Middle frontal gyrus (tissue), 1 donor: ENCODE results near the gene ETFB.
A peak's percentile ranks its signal among the peaks of the same experiment; 100 is the strongest.

ENCODE experiments used
- DNase-seq: peaks from one replicate; pipeline ENCODE4 v3.0.0-alpha.2; 2015; ENCODE audit warnings: low spot score; ENCODE audit errors: extremely low spot score

ETFB gene

DNA sequence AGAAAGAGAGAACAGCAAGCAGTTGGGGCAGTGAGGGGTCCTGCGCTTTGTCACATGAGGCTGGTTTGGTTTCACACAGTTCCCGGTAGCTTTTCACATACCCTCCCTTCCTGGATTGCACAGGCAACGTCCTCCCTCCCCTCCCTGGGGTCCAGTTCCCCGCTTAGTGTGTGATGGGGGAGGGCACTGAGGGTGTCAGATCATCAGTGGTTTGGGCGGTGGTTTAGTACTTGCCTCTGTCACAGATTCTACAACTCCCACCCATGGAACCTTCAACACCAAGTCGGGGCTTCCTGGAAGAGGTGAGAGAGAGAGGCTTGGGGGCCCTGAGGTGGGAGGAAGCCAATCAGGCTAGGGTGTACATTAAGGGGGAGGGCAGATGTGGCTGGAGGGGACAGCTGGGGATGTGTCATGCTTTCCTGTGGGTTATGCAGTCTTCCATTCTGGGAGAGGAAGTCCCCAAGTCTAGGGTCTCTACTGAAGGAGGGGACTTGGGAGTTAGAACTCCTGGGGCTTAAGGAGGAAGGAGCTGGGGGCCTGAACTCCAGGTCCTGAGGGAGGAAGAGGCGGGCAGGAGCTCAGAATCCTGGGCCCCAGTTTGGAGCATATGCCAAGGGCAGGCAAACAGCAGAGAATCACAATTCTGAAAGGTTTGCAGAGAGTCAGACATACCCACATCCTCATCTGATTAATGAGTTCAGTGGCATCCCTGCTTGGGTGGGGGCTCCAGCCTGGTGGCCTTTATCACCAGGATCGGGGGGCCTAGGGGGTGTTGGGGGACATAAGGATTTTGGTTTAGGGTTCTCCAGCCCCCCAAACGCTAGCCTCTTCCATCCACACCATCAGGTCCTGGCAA lies 6.7 kb upstream of the ETFB start, which contains the start of gene NKG7:
NKG7 (minus strand) TSS at position 6 of the 856 bp plus-strand sequence. CDS start 119 bp downstream, outside the sequence.
- DNase-seq, result no peak

DNA sequence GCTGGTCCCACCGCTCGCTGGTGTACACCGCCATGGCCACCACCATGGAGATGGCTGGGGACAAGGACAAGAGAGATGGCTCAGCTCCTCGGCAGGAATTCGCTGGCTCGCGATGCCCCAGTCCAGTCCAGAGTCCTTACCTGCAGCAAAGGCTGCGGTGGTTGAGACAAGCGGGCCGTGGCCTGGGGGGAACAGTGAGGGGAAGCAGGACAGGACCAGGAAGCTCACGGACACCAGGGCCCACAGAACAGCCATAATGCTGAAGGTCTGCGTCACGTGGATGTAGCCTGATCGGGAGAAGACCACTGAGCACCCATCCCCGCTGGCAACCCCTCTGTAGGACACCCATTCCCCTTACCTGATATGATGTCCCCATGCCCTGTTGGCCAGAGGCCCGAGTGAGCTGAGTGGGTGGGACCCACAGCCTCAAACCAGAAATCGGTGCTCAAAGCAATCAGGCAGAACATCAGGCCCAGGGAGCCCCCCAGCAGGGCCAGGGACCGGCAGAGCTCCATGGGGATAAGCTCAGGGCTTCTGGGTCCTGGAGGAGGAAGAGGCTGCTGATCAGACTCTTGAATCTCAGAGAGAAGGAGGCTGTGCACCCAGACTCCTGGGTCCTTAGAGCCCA lies 5.9 kb upstream of the ETFB start:
- no peak for DNase-seq

GRCh38 chr19:51371186-51371690 lies 5.0 kb upstream of the ETFB start:
- DNase-seq, result no peak

DNA sequence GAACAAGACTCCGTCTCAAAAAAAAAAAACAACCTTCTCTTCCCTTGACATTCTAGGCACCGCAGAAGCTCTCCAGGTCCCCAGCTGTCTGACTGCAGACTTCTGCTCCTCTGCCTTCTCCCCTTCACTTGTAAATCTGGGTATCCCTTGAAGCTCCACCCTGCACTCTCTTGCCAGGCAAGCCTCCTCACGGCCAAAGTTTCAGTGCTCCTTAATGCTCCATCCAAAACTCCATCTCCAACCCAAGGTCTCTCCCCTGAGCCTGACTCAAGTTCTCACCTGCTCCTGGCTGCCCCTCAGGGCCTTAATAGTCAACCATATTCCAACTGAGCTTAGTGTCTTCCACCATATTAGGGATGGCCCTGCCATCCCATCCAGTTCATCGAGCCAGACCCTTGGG lies 4.0 kb upstream of the ETFB start:
- no peak for DNase-seq

DNA sequence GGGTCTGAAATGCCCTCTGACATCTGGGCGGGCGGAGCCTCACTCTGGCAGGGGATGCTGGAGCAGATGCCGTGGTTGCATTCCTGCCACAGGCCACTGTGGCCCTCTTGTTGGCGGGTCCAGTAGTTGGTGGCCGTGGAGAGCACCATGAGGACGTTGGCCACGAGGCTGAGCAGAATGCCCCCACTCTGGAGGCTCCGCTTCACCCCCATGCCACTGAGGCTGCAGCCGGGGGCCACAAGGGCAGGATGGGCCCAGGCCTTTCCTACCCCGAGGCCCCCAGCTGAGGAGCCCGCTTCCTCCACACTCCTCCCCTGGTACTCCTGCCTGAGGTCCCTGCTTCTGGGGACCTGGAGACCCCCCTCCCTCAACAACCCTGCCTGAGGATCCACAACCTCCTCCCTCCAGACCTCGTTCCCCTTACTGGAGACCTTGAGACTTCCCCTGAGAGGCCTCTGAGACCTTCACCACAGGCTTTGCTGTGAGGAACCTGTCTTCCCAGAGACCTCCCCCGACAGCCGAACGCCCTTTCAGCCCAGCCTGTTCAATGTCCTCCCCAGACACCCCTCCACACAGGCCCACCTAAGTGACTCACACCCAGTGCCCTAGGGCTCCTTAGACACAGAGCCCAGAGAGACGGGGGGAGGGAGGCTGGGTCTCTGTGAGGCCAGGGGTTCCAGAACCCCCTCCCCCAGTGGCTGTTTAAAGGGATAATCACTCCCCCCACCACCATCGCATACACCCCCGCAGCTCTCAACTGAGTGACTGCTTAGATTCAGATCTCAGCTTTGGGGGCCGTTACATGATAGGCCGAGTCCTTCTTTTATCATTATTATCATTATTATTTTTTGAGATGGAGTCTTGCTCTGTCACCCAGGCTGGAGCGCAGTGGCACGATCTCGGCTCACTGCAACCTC lies 2.4 kb upstream of the ETFB start, which contains the start of gene CLDND2:
CLDND2 (minus strand) TSS at position 638 of the 917 bp plus-strand sequence; CDS start at position 212, 426 bp downstream.
- no peak for DNase-seq

DNA sequence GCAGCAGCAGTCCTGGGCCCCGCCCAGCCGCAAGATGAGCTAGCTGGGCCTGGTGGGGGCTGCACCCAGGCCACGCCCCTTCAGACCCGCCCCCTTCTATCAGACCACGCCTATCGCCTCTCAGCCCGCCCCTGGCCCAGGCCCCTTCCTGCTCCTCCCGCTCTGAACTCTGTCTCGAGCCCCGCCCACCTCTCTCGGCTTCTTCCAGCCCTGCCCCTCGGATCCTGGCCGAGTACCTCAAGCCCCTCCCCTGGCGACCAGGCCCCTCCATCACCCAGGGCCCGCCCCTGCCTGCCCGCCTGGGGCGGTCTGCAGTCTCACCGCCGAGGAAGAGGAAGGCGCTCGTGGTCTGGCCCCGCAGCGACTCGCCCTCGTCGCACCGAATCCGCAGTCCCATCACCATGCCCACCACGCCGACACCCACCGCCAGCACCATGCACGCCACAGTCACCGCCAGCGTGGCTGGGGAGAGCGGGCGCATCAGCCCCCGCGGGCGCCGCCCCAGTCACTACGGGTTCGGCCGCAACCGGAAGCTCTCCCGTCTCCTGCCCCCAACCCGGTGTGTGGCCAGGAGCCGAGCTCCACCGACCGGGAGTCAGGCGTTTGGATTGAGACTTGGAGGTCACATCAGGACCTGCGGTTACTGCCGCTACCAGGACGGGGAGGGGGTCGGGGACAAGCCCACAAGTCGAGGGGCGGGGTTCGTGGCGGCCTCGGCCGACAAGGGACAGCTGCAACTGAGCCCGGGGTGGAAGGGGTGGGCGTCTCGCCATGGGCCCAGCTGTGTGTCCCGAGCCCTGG lies 1.6 kb upstream of the ETFB start:
- DNase-seq, result peak; percentile 89

GRCh38 chr19:51367255-51367564 lies 1.0 kb upstream of the ETFB start:
- DNase-seq, result no peak

DNA sequence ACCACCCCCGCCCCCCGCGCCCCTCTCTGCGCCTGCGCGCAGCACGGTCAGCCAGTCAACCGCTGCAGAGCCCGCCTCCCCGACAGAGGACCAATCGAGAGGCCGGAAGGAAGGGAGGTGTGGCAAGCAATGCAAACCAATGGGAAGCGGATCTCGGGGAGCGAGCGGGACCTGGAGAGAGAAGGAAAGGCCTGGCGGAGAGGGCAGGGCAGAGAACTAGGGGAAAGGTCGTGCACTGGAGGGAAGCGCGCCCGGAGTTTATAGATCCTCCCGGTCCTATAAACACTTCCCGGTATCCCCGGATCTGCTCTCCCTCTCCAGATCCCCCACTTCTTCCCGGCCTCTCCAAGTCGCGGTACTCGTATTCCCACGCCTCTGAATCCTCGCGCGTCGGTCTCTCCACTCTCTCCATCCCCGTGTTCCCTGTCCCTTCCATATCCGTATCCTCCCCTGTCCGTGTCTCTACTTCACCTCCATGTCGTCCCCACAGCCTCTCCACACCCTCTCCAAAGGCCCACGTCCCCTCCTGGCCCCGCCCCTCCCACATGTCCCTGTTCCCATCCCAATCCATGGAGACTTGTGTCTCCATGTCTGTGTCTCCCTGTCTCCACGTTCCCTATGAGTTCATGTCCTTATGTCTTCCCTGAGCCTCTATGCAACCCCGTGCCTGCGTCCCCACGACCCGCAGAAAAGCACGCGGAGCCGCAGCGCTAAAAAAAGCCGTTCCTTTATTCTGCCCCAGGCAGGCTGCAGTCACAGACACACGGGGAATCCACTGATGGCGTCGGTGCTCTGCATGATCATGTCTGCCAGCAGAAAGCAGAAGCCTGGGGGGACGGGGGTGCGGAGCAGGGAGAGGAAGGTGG lies 434 bp upstream of the ETFB start:
- DNase-seq, result peak; percentile 96

- no peak for DNase-seq
These were observed 800 bp downstream of the ETFB start for GRCh38 chr19:51365211-51365964.

DNA sequence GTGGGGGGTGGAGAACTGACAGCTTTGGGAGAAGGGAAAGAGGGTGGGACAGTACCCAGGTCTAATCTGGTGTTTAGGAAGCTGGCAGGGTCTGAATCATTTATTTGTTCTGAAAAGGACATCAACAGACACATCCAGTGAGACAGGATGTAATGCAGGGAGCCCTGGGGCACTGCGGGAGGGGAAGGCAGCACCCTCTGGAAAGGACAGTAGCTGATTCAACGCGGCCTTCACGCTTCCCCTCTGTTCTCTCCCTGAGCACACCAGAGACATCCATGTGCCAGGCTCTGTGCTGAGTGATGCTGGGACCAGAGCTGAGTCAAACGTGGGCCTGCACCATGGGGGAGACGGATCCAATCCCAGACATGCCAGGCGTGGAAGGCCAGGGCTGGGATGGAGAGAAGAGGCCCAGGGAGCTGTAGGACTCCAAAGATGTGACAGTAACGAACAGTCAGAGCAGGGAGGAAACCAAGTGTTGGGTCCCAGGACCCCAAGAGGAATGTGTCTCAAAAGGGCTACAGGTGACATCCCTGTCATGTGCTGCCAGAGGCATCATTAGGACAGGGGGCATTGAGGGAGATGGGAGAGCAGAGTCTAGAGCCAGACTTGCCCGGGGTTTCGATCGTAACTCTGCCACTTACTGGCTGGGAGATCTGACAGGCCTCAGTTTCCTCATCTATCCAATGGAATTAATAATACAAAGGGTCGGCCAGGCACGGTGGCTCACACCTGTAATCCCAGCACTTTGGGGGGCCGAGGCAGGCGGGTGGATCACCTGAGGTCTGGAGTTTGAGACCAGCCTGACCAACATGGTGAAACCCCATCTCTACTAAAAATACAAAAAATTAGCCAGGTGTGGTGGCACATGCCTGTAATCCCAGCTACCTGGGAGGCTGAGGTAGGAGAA lies 1.7 kb downstream of the ETFB start:
- DNase-seq, result no peak

GRCh38 chr19:51361239-51361638 lies 4.9 kb downstream of the ETFB start:
- no peak for DNase-seq

GRCh38 chr19:51359294-51359693 lies 6.9 kb downstream of the ETFB start:
- no peak for DNase-seq

DNA sequence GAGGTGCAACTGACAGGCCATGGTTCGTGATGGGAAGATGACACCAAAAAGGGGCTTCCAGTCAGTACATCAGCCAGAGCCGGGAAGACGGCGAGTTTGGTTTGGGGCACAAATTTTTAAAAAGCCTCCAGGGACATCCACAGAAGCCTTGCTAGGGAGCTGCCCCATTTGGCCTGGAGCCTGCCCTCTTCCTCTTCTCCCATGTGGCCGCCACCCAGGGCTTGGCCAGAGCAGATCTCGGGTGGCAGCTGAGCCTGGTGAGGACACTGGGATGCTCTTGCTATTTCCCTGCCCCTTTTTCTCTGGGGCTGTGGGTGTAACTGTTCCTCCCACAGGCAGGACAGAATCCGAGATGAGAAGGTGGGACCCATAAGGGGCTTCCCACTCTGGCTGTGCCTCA lies 8.2 kb downstream of the ETFB start:
- DNase-seq, result no peak

GRCh38 chr19:51356159-51356801 lies 9.9 kb downstream of the ETFB start:
- no peak for DNase-seq

- no peak for DNase-seq
These were observed 11.4 kb downstream of the ETFB start for GRCh38 chr19:51354742-51355148.

GRCh38 chr19:51354103-51354741 lies 12.0 kb downstream of the ETFB start:
- no peak for DNase-seq

DNA sequence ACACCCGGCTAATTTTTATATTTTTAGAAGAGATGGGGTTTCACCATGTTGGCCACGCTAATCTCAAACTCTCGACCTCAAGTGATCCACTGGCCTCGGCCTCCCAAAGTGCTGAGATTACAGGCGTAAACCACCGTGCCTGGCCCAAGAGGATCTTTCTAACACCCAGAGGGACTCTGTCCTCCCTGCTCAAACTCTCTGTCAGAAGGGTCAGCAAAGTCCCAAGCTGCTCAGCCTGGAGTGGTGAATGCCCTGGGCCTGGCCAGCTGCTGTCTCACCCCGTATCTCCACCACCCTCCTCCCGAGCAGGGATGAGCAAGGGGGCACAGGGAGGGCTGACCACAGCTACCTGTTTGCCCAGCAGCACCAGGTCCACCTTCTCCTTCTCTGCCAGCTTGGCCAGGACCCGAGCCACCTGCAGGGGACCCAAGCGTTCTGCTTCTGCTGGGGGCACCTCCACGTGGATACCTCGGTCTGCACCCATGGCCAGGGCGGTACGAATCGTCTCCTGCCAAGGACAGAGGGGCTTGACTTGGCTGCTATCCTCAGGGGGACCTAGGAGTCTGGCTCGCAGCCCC lies 13.3 kb downstream of the ETFB start:
- DNase-seq, result no peak
